ENCODE results near the gene SYTL1.

SYTL1 gene

DNA sequence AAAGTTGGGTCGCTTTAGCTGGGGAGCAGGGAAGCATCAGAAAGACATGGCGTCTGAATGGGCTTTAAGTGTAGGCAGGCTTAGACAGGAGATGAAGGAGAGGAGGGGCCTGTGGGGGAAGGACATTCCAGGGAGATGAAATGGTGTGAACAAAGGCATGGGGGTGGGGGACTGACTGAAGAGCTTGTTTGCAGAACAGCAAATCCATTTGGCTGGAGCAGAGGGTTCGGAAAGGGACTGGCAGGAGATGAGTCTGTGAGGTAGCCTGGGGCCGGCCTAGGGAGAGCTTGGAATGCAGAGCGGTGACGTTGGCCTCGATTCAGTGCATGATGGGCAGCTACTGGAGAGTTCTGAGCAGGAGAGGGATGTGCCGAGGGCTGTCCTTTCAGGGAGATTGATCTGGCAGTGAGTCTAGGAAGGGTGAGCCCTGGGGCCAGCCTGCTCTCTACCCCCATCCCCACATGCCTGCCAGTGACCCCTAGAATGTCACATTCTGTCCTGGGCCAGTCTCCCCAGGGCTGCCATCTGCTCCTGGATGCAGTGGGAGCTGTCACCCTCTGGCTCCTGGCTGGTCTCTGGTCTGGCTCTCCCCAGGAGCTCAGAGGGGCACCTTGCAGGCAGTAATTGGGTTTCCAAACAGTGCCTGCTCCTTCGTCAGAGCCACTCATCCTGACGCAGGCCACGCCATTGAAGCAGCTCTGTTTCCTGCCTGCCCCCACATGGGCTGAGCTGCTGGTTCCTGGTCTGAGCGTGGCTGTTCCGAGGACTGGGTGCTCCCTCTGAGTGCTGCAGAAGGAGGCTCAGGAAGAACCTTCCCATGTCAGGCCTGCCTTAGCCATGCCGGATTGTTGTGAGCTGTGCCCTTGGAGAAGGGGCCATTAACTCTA is 42.2 kb upstream of the SYTL1 start:
- peak overlapping the region in 1 of 2 experiments; percentile 96 for H3K14ac ChIP-seq (ENCODE audit: low read length in 2 of 2)
- H4K8ac ChIP-seq (ENCODE audit: low read length): peak overlapping the region; percentile 99
- peak overlapping the region; percentile 98 for H3K18ac ChIP-seq (ENCODE audit: low read depth in 1 of 2, low read length in 2 of 2)
- H3K9ac ChIP-seq (ENCODE audit: low read length): peak overlapping the region; percentile 68
- peak overlapping the region; percentile 39 for H3K4me2 ChIP-seq (ENCODE audit: low read length, poor library complexity, severe bottlenecking)
- peaks cover 28 to 60% of the 10 kb centered on the region in 2 experiments for H3K36me3 ChIP-seq (ENCODE audit: control insufficient read depth in 1 of 2, insufficient read depth in 2 of 2, low read depth in 1 of 2, low read length in 2 of 2)
- H3K9me3 ChIP-seq (ENCODE audit: control insufficient read depth, low read length): no peaks in the 10 kb centered on the region
- peak overlapping the region; percentile 92 for H2BK15ac ChIP-seq (ENCODE audit: low read depth, poor library complexity, severe bottlenecking)
- H3K4me3 ChIP-seq (ENCODE audit: insufficient read depth in 1 of 2, low read depth in 1 of 2, low read length in 2 of 2): no peak overlapping the region
- peaks cover 40% of the 10 kb centered on the region for H3K4me1 ChIP-seq (ENCODE audit: control insufficient read depth, insufficient read depth, low read depth, low read length)
- peak overlapping the region in 1 of 2 experiments; percentile 96 for H3K23ac ChIP-seq (ENCODE audit: low read length in 2 of 2)
- H3K4ac ChIP-seq (ENCODE audit: low read depth in 1 of 2, low read length in 2 of 2): peak overlapping the region; percentile 96 to 98
- peak overlapping the region; percentile 97 to 100 for H2BK12ac ChIP-seq (ENCODE audit: low read length in 2 of 2)
- peak overlapping the region; percentile 98 for H2BK120ac ChIP-seq (ENCODE audit: low read depth, low read length)
- H3K27me3 ChIP-seq (ENCODE audit: control insufficient read depth in 1 of 2, insufficient read depth in 1 of 2, low read length in 2 of 2): no peaks in the 10 kb centered on the region
- DNase-seq: peak; percentile 99
- peak overlapping the region; percentile 85 for H2BK5ac ChIP-seq (ENCODE audit: low read depth, low read length, poor library complexity, severe bottlenecking)
- peak overlapping the region; percentile 97 for H2AK5ac ChIP-seq (ENCODE audit: low read length, severe bottlenecking)
- H4K91ac ChIP-seq (ENCODE audit: low read length): peak overlapping the region; percentile 99
- peaks cover 3% of the 10 kb centered on the region for H3K79me1 ChIP-seq (replicated peaks; ENCODE audit: low read length, poor library complexity, severe bottlenecking)
- WGBS: 26% methylated on average over 12 of the region's 14 CpGs
- peak overlapping the region; percentile 98 for H3K27ac ChIP-seq (ENCODE audit: low read length, poor library complexity, severe bottlenecking)
- no peak overlapping the region for H2AFZ ChIP-seq (ENCODE audit: low read depth, low read length)

- Histone ChIP-seq H3K4me1 (ENCODE audit: control insufficient read depth, insufficient read depth, low read depth, low read length) (peaks cover 40% of the 10 kb centered on the region), H3K14ac (ENCODE audit: low read length in 2 of 2) (no peak overlapping the region), H3K79me1 (replicated peaks; ENCODE audit: low read length, poor library complexity, severe bottlenecking) (peaks cover 3% of the 10 kb centered on the region), H4K91ac (ENCODE audit: low read length) (peak overlapping the region; percentile 99), H3K4ac (ENCODE audit: low read depth in 1 of 2, low read length in 2 of 2) (peak overlapping the region; percentile 96 to 98), H3K36me3 (ENCODE audit: control insufficient read depth in 1 of 2, insufficient read depth in 2 of 2, low read depth in 1 of 2, low read length in 2 of 2) (peaks cover 35 to 62% of the 10 kb centered on the region in 2 experiments), H3K27ac (ENCODE audit: low read length, poor library complexity, severe bottlenecking) (peak overlapping the region; percentile 98), H3K23ac (ENCODE audit: low read length in 2 of 2) (no peak overlapping the region), H2BK15ac (ENCODE audit: low read depth, poor library complexity, severe bottlenecking) (peak overlapping the region; percentile 73), H2BK12ac (ENCODE audit: low read length in 2 of 2) (peak overlapping the region; percentile 81 to 97), H2BK120ac (ENCODE audit: low read depth, low read length) (peak overlapping the region; percentile 98), H2AK5ac (ENCODE audit: low read length, severe bottlenecking) (peak overlapping the region; percentile 75), H3K18ac (ENCODE audit: low read depth in 1 of 2, low read length in 2 of 2) (peak overlapping the region; percentile 94 to 98), H3K27me3 (ENCODE audit: control insufficient read depth in 1 of 2, insufficient read depth in 1 of 2, low read length in 2 of 2) (no peaks in the 10 kb centered on the region), H3K4me2 (ENCODE audit: low read length, poor library complexity, severe bottlenecking) (peak overlapping the region; percentile 39), H4K8ac (ENCODE audit: low read length) (peak overlapping the region; percentile 99), H2BK5ac (ENCODE audit: low read depth, low read length, poor library complexity, severe bottlenecking) (peak overlapping the region; percentile 85), H2AFZ (ENCODE audit: low read depth, low read length) (no peak overlapping the region), H3K9me3 (ENCODE audit: control insufficient read depth, low read length) (no peaks in the 10 kb centered on the region), H3K4me3 (ENCODE audit: insufficient read depth in 1 of 2, low read depth in 1 of 2, low read length in 2 of 2) (no peak overlapping the region), H3K9ac (ENCODE audit: low read length) (peak overlapping the region; percentile 67)
- WGBS: 5% methylated on average over 4 of the region's 5 CpGs
- DNase-seq: peak; percentile 92
Observed at GRCh38 chr1:27300341-27301051, 41.3 kb upstream of the SYTL1 start.

DNA sequence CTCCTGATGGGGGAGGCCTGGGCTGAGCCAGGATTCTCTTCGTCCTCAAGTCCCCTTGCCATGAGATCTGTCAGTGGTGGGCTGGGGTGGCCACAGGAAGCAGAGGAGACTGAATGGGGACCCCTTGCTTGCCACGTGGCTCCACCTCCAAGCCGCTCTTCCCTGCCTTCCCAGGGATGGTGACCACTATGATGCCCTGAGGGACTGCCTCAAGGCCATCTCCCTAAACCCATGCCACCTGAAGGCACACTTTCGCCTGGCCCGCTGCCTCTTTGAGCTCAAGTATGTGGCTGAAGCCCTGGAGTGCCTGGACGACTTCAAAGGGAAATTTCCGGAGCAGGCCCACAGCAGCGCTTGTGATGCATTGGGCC is 40.8 kb upstream of the SYTL1 start:
- Histone ChIP-seq H2AK5ac (ENCODE audit: low read length, severe bottlenecking) (peak overlapping the region; percentile 90), H3K9ac (ENCODE audit: low read length) (peak overlapping the region; percentile 63), H2BK5ac (ENCODE audit: low read depth, low read length, poor library complexity, severe bottlenecking) (no peak overlapping the region), H3K36me3 (ENCODE audit: control insufficient read depth in 1 of 2, insufficient read depth in 2 of 2, low read depth in 1 of 2, low read length in 2 of 2) (peaks cover 35 to 63% of the 10 kb centered on the region in 2 experiments), H3K79me1 (replicated peaks; ENCODE audit: low read length, poor library complexity, severe bottlenecking) (peaks cover 3% of the 10 kb centered on the region), H3K4me3 (ENCODE audit: insufficient read depth in 1 of 2, low read depth in 1 of 2, low read length in 2 of 2) (no peak overlapping the region), H3K9me3 (ENCODE audit: control insufficient read depth, low read length) (no peaks in the 10 kb centered on the region), H2BK12ac (ENCODE audit: low read length in 2 of 2) (peak overlapping the region; percentile 92 to 96), H3K23ac (ENCODE audit: low read length in 2 of 2) (no peak overlapping the region), H4K91ac (ENCODE audit: low read length) (peak overlapping the region; percentile 75), H3K18ac (ENCODE audit: low read depth in 1 of 2, low read length in 2 of 2) (peak overlapping the region; percentile 63 to 90), H2AFZ (ENCODE audit: low read depth, low read length) (peak overlapping the region; percentile 68), H3K14ac (ENCODE audit: low read length in 2 of 2) (peak overlapping the region in 1 of 2 experiments; percentile 88), H3K4ac (ENCODE audit: low read depth in 1 of 2, low read length in 2 of 2) (peak overlapping the region; percentile 66 to 88), H3K27ac (ENCODE audit: low read length, poor library complexity, severe bottlenecking) (peak overlapping the region; percentile 98), H2BK120ac (ENCODE audit: low read depth, low read length) (no peak overlapping the region), H4K8ac (ENCODE audit: low read length) (peak overlapping the region; percentile 86), H2BK15ac (ENCODE audit: low read depth, poor library complexity, severe bottlenecking) (peak overlapping the region; percentile 62), H3K27me3 (ENCODE audit: control insufficient read depth in 1 of 2, insufficient read depth in 1 of 2, low read length in 2 of 2) (no peaks in the 10 kb centered on the region), H3K4me1 (ENCODE audit: control insufficient read depth, insufficient read depth, low read depth, low read length) (peaks cover 40% of the 10 kb centered on the region), H3K4me2 (ENCODE audit: low read length, poor library complexity, severe bottlenecking) (no peak overlapping the region)
- no peak for DNase-seq
- WGBS: 57% methylated on average over 8 of the region's 8 CpGs
